Renal pelvis (tissue), 4 donors: ENCODE measurements around the gene SUPT20H. TPM values are rescaled to one million over a fixed set of nuclear protein-coding genes. Genes with fewer than 3 reads are reported as not detected.

Source experiments
- DNase-seq: peaks from one replicate; pipeline ENCODE4 v3.0.0-alpha.2; 2013
- polyA plus RNA-seq, 3 donors: library from polyadenylated mRNA; unstranded; fragments of 120-200 nt; gene quantifications; one replicate each; pipeline ENCODE4 v1.2.1, GENCODE V29; 2013; ENCODE audit not compliant: insufficient read length in 3 of 3

Gene SUPT20H
- polyA plus RNA-seq, 3 donors, result 83.2 to 111 (median 107) TPM

GRCh38 chr13:37010424-37010823, 49.1 kb downstream of the SUPT20H start:
- no peak for DNase-seq

GRCh38 chr13:37009692-37010091, 49.8 kb downstream of the SUPT20H start:
- no peak for DNase-seq

- DNase-seq, result no peak
Observed at GRCh38 chr13:37001921-37002250, 57.6 kb downstream of the SUPT20H start.

GRCh38 chr13:36999054-36999714, 60.3 kb downstream of the SUPT20H start, which contains the start of gene ALG5:
TSS of gene ALG5 (minus strand) at chr13:36999340. CDS start at chr13:36999300, 40 bp downstream.
- peak; percentile 87 for DNase-seq

- DNase-seq, result peak; percentile 31
Observed at GRCh38 chr13:36998624-36999041, 60.9 kb downstream of the SUPT20H start.

- DNase-seq, result no peak
Observed at GRCh38 chr13:36997716-36998427, 61.6 kb downstream of the SUPT20H start.

- no peak for DNase-seq
Observed at GRCh38 chr13:36992362-36992761, 67.1 kb downstream of the SUPT20H start.

- DNase-seq, result no peak
Observed at GRCh38 chr13:36986462-36987240, 72.8 kb downstream of the SUPT20H start.

- DNase-seq, result peak; percentile 42
Observed at GRCh38 chr13:36981156-36981743, 78.2 kb downstream of the SUPT20H start.

GRCh38 chr13:36979361-36980050, 80.0 kb downstream of the SUPT20H start:
- no peak for DNase-seq

- no peak for DNase-seq
Observed at GRCh38 chr13:36975172-36975571, 84.3 kb downstream of the SUPT20H start.

- no peak for DNase-seq
Observed at GRCh38 chr13:36973621-36974295, 85.7 kb downstream of the SUPT20H start.

- DNase-seq, result no peak
Observed at GRCh38 chr13:36973009-36973408, 86.5 kb downstream of the SUPT20H start.

GRCh38 chr13:36966404-36966803, 93.1 kb downstream of the SUPT20H start:
- DNase-seq, result no peak

- DNase-seq, result peak; percentile 2
Observed at GRCh38 chr13:36965767-36966166, 93.7 kb downstream of the SUPT20H start.

- DNase-seq, result no peak
Observed at GRCh38 chr13:36959456-36960116, 99.9 kb downstream of the SUPT20H start.
